Stimulated activated CD4-positive, alpha-beta T cell treated with anti-CD3 and anti-CD28 coated beads, TNF-alpha, amount 100 ng/mL, for 48 hours (primary cell): ENCODE measurements around the gene KLHL29.

Experiments used
- DNase-seq, 3 donors: peaks; one replicate each; pipeline ENCODE4 v3.0.0-alpha.2; 2020; ENCODE audit warnings: low read depth in 3 of 3

Gene KLHL29

GRCh38 chr2:23531280-23531679, 146.3 kb downstream of the KLHL29 start:
- no peak for DNase-seq

- no peak for DNase-seq
These were observed 146.9 kb downstream of the KLHL29 start for GRCh38 chr2:23531881-23532280.

- DNase-seq = peak in 2 of 3 donors; percentile 20 to 26
These were observed 147.7 kb downstream of the KLHL29 start for GRCh38 chr2:23532391-23533337.

- no peak for DNase-seq
These were observed 148.3 kb downstream of the KLHL29 start for GRCh38 chr2:23533338-23533695.

GRCh38 chr2:23534771-23535170, 149.8 kb downstream of the KLHL29 start:
- DNase-seq = no peak

- no peak for DNase-seq
These were observed 151.3 kb downstream of the KLHL29 start for GRCh38 chr2:23536326-23536725.

GRCh38 chr2:23537991-23538390, 153.0 kb downstream of the KLHL29 start:
- DNase-seq = no peak

- no peak for DNase-seq
These were observed 153.6 kb downstream of the KLHL29 start for GRCh38 chr2:23538566-23538965.

- no peak for DNase-seq
These were observed 155.9 kb downstream of the KLHL29 start for GRCh38 chr2:23540804-23541360.

- no peak for DNase-seq
These were observed 156.7 kb downstream of the KLHL29 start for GRCh38 chr2:23541503-23542229.

GRCh38 chr2:23542230-23542789, 157.3 kb downstream of the KLHL29 start:
- DNase-seq = no peak

- no peak for DNase-seq
These were observed 158.3 kb downstream of the KLHL29 start for GRCh38 chr2:23543302-23543701.

- no peak for DNase-seq
These were observed 158.7 kb downstream of the KLHL29 start for GRCh38 chr2:23543728-23544127.

- DNase-seq = no peak
These were observed 159.8 kb downstream of the KLHL29 start for GRCh38 chr2:23544589-23545295.

- no peak for DNase-seq
These were observed 160.4 kb downstream of the KLHL29 start for GRCh38 chr2:23545396-23545795.

GRCh38 chr2:23545811-23546210, 160.8 kb downstream of the KLHL29 start:
- DNase-seq = no peak

- DNase-seq = no peak
These were observed 161.9 kb downstream of the KLHL29 start for GRCh38 chr2:23546913-23547312.

GRCh38 chr2:23547725-23548124, 162.7 kb downstream of the KLHL29 start:
- no peak for DNase-seq

GRCh38 chr2:23548143-23548769, 163.3 kb downstream of the KLHL29 start:
- DNase-seq = no peak

GRCh38 chr2:23549051-23549450, 164.1 kb downstream of the KLHL29 start:
- no peak for DNase-seq
